GM21526 (cell line): ENCODE data around the gene IDH3B.

Experiments used
- ATAC-seq: cut with Tn5 transposase; IDR thresholded peaks from one replicate; pipeline ENCODE4 v1.9.1; 2021; ENCODE audit warnings: moderate library complexity; ENCODE audit not compliant: unreplicated experiment, low FRiP score

The IDH3B gene

DNA sequence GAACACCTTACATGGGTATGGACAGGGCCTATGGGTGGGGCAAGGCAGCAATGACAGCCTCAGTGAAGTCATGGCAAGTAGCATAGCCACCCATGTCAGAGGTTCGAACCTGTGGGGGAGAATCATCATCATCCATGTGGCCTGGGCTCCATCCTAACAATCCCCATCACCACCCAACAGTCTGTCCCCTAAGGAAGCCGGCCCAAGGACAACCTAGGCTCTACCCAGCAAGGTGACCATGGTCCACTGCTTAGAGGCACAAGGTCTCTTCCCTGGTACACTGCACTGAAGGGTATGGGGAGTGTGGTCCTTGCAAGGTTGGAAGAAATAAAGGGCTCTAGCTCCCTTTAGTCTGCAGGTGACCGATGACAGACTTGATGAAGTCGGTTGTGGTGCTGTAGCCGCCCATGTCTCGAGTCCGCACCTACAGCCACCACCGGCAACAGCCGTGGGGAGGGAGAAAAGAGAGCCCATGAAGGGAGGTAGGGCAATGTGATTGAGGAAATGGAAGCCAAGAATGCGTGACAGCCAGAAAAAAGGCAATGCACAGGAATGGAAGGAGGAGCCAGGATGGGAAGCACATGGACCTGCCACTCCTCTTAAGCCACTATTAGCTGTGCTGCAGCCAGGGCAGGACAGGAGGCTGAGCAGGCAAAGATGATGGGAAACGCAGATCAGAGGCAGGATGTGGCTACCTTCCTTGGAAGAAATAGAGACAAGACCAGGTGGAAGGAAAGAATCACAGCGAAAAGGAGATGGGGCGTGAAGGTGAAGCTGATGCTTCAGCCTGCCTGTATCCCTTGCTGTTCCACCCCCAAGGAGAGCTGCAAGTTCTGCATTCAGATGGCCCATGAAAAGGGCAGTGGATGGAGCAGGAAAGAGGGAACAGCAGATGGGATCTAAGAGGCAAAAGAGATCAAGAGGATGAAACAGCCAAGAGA lies 5.3 kb downstream of the IDH3B start:
- ATAC-seq: no peak

DNA sequence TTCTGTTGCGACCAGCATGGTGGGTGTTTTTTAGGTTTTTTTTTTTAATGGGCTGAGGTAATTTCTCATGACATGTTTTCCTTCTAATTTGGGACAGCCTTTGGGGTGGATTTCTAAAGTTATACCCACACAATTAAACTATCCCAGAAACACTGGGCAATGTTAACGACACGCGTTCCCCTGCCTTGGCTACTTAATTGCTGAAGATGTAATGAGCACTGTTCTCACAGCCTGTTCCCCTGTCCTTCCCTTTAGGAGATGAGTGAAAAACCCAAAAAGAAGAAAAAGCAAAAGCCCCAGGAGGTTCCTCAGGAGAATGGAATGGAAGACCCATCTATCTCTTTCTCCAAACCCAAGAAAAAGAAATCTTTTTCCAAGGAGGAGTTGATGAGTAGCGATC lies 6.3 kb downstream of the IDH3B start:
- no peak for ATAC-seq

DNA sequence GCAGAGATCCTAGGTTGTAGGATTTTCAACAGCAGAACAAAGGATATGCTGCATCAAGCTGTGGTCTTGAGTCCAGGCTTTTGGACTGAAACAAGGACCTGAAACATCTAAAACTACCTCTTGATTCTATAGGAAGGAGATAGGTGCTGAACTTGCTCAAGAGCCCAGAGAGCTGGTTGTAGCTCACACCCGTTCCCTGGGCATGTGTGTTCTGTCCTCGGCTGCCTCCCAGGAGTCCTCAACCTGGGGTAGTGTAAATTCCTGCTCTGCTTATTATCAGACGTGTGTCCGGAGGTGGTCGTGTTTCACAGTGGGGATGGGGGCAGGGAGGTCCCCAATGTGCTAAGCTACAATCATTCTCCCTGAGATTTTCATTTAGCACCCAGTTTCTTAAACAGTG lies 6.8 kb downstream of the IDH3B start:
- no peak for ATAC-seq

GRCh38 chr20:2656471-2657117 lies 7.4 kb downstream of the IDH3B start:
- ATAC-seq: no peak

GRCh38 chr20:2655331-2656116 lies 8.5 kb downstream of the IDH3B start:
- no peak for ATAC-seq

GRCh38 chr20:2654831-2655230 lies 9.2 kb downstream of the IDH3B start:
- ATAC-seq: no peak

GRCh38 chr20:2654384-2654822 lies 9.6 kb downstream of the IDH3B start:
- ATAC-seq: no peak

GRCh38 chr20:2653556-2654383 lies 10.2 kb downstream of the IDH3B start:
- no peak for ATAC-seq

DNA sequence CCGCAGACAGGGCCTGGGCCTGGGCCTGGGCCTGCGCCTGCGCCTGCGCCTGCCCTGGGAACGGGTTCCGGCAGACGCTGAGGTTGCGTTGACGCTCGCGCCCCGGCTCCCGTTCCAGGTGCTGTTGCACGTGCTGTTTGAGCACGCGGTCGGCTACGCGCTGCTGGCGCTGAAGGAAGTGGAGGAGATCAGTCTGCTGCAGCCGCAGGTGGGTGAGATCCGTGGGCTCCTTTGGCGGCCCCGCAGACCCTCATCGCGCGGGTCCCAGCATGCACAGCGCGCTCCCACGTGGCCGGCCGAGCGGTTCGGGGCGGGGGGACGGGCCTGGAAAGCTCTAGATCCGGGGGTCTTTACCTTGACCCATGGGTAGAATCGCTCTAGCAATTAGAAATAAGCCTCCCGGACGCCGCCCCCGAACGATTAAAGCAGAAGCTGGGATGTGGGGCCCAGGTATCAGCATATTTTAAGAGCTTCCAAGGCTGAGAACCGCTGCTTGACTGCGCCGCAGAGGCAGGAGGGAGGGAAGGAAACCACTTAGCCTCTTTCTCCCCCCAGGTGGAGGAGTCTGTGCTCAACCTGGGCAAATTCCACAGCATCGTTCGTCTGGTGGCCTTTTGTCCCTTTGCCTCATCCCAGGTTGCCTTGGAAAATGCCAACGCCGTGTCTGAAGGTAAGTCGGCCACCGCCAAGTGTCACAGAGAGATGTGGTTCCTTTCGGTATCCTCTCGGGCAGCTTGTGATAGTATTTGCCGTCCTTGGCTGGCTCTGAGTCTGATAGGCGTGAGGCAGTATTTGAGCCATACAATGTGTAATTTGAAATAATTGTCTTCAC lies 11.1 kb downstream of the IDH3B start:
- peak; percentile 33 for ATAC-seq

- ATAC-seq: peak; percentile 70
These were observed 12.0 kb downstream of the IDH3B start, which contains the start of gene NOP56 for GRCh38 chr20:2651772-2652723. NOP56 (plus strand) TSS chr20:2652632; CDS start chr20:2652661, 29 bp downstream.

- no peak for ATAC-seq
These were observed 20.3 kb downstream of the IDH3B start for GRCh38 chr20:2643708-2644107.

DNA sequence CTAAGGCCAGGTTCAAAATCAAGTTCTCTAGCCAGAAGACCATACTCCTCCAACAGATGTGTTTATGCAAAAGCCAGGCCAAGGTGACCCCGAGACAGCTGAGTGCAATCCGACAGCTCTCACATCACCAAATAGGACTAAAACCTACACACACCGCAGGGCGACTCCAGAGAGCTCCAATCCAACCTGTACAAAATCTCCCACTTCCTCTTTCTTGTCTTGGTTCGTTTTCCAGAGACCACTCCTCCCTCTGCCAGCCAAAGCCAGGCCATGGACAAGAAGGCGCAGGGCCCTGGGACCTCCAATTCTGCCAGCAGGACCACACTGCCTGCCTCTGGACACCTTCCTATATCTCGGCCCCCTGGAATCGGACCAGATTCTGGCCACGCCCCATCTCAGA lies 23.1 kb downstream of the IDH3B start:
- no peak for ATAC-seq

GRCh38 chr20:2640260-2640659 lies 23.8 kb downstream of the IDH3B start:
- ATAC-seq: no peak

GRCh38 chr20:2637246-2637645 lies 26.8 kb downstream of the IDH3B start:
- ATAC-seq: no peak

DNA sequence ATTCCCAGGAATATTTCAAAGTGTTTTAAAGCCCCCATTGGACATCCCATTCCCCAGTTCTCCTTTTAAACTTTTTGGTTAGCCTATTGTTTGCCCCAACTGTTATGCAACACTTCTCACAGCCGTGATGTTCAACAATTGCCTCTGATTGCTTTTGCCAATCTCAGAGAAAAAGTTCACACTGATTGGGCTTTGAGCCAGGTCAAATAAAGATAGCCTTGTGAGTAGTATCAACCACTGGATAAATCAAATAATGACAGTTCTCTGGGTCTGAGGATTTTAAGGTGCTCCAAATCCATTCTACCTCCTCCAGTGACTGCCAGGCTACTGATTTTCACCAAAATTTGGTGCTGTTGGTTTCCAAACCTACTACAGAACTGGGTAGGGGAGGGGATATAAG lies 30.6 kb downstream of the IDH3B start:
- no peak for ATAC-seq

DNA sequence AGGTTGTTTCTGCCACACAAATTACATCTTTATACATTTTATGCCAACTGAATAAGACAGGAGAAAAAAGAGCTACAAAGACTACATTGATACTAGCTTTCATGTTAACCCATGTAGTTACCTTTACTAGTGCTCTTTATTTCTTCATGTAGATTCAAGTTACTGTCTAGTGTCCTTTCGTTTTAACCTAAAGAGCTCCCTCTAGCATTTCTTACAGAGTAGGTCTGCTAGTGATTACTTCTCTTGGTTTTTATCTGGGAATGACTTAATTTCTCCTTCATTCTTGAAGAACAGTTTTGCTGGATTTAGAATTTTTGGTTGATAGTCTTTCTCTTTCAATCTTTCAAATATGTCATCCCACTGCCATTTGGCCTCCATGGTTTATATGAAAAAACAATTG lies 32.8 kb downstream of the IDH3B start:
- ATAC-seq: no peak

DNA sequence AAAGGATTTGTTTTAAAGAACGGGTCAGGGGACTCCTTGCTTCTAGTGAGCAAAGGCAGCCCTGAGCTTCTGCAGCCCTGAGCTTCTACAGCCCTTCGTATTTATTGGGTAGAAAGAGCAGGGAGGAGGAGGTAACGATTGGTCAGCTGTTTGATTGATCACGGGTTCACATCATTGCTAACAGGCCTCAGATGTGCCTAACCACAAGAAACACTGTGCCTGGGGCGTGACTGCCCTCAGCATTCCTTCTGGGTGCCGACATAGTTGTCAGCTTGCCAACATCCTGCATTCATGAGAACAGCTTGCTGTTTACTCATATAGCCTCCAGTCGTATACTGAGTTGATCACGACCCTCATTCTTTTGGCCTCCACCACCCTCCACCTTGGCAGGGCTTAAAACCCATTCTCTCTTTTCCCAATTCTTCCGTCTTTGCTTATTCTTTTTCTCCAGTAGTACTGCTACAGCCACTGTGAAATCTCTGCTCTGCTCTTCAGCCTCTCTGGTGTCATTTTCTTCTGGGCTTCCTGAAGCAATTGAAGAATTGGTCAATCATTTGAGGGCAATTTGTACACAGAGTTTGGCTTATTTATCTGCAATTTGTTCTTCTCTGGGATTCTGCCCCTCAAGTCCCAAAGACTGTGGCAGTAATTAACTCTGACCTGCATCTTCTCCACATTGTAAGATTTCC lies 37.0 kb downstream of the IDH3B start:
- no peak for ATAC-seq

DNA sequence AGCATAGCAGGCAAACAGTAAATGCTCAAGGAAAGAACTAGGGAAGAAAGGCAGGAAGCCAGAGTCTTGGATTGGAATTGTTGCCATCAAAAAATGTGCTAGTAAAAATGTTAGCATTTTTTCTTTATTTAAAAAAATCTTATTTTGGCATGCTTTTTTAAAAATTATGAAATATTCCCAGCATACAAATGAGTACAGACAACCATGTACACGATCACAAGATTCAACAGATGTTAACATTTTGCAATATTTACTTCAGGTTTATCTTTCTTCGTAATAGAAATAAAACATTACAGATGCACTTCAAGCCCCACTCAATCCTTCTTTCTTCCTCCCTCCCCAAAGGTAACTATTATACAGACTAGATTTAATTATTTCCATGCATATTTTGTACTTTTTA lies 39.0 kb downstream of the IDH3B start:
- no peak for ATAC-seq
